D341Med (cell line): Measurements from ENCODE around the gene RAB6B.
A peak's percentile ranks its signal among the peaks of the same experiment; 100 is the strongest.

Experiments
- DNase-seq: peaks from one replicate; pipeline ENCODE4 v3.0.0; 2012; ENCODE audit warnings: low spot score

RAB6B gene

GRCh38 chr3:133895208-133896001 is at the start of gene RAB6B:
Gene RAB6B, minus strand, starts transcription at chr3:133895882. Its CDS starts 416 bp downstream, at chr3:133895466.
- DNase-seq = peak; percentile 94

DNA sequence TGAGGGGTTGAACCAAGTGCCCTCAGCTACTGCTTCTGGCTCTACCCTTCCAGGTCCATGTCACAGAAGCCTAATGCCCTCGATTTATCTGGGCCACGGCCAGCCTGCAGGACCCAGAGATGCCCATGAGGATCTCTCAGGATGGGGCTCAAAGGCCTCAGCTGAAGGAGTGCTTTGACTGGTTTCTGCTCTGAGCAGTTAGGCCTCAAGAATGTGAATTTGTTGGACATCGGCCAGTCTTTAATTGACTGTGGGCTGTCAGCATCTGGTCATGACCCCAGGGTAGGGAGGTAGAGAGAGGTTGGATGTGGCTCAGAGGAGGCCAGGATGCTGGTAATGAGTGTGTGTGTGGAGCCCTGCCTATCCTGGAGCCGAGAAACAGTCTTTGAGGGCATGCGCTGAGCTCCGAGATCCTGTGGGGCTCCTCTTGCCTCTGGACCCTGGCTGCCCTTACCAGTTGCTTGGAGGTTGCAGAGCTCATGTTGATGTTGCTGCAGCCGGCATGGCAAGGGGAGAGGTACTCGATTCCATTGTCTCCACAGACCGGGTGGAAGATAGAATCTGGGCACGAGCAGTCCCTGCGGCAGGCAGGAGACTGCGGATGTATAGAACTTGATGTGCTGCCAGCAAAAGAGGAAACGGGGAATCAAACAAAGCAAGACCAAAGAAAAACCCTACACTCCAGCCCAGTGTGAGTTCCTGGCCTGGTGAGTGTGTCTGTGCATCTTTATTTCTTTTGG is 49.1 kb upstream of the RAB6B start:
- DNase-seq = no peak

GRCh38 chr3:133944181-133944580 is 48.5 kb upstream of the RAB6B start:
- DNase-seq = no peak

DNA sequence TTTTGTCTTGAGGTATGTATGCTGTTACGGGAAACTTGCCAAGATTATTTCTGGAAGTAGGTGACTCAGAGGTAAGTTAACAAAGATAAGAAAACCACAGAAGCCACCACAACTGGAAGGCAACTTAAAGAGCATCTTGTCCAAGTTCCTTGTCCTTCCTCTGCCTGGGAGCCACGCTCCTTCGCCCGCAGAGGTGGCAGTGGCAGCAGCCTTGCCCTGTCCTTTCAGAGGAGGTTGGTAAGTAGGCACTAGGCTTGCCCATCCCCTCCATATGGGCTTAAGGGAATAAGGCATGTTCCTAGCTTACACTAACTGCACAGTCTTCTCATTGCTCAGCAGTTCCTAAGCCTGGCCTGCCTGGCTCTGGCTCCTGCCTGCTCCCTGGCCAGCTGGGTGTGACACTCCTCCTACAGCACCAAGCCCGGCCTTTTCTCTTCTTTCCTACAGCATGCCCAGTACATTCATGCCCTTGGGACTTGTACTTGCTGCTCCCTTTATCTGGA is 48.0 kb upstream of the RAB6B start:
- no peak for DNase-seq

GRCh38 chr3:133943031-133943535 is 47.4 kb upstream of the RAB6B start:
- DNase-seq = no peak

DNA sequence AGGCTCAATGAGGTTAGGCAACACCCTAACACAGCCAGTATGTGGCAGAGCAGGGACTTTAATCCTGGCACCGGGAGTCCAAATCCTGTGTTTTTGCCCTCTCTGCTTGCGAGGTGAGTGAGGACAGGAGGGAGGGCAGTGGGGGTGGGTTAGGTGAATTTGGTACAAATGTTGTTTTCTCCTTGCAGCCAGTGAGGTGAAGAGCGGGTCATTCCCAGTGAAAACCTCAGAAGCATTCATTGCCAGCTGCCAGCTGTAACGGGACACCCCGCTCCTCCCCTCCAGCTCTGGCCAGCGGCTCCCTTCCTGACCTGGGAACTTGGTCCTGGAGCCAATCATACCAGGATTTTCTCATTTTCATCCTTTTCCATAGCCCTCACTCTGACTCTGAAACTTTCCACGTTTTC is 45.7 kb upstream of the RAB6B start:
- DNase-seq = no peak

DNA sequence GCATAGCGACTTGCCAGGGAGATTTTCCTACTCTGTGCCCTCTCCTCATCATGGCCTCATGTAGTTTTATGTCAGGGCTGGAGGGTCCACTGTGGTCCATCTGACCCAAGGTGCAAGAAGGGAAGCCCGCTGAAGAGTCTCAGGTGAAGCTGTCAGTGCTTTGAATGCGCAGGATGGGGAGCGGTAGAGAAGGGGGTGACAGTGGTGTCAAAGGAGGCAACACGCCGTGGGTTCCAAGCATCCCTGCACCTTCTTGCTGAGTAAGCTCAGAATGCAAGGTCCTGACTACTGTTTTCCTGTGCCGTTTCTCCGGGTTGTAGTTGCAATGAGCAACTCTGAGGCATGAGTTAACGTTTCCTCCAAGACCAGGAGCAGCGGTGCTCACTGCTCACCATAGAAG is 44.9 kb upstream of the RAB6B start:
- DNase-seq = no peak

- no peak for DNase-seq
Observed at GRCh38 chr3:133939463-133939835, 43.8 kb upstream of the RAB6B start.

DNA sequence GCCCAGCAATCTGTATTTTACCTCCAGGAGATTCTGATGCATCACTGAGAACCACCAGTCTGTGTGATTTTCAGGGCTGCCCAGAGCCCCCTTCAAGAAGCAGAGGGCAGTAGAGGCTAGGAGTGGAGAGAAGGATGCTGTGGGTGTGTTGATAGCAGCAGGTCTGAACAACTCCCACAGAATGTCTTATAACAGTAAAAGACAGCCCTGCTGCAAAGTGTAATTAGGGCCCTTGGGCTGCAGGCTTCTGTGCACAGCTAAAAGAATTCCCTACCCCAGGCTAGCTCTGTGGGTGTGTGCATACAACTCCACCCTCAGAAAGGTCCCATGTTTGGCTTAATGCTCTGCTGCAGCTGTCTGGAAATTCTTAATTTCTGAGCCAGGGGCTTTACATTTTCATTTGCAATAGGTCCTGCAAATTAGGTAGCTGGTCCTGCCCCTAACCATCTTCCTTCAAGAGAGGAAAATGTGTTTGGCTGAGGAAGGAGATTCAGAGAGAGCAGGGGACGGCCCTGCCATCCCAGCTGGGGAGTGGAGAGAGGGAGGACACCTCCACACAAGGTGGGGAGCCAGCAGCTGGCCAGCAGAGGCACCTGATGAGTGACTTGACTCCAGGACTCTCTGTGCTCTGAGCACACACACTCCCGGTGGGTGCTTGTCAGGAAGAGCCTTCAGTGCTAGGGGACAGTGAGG is 43.2 kb upstream of the RAB6B start:
- no peak for DNase-seq

DNA sequence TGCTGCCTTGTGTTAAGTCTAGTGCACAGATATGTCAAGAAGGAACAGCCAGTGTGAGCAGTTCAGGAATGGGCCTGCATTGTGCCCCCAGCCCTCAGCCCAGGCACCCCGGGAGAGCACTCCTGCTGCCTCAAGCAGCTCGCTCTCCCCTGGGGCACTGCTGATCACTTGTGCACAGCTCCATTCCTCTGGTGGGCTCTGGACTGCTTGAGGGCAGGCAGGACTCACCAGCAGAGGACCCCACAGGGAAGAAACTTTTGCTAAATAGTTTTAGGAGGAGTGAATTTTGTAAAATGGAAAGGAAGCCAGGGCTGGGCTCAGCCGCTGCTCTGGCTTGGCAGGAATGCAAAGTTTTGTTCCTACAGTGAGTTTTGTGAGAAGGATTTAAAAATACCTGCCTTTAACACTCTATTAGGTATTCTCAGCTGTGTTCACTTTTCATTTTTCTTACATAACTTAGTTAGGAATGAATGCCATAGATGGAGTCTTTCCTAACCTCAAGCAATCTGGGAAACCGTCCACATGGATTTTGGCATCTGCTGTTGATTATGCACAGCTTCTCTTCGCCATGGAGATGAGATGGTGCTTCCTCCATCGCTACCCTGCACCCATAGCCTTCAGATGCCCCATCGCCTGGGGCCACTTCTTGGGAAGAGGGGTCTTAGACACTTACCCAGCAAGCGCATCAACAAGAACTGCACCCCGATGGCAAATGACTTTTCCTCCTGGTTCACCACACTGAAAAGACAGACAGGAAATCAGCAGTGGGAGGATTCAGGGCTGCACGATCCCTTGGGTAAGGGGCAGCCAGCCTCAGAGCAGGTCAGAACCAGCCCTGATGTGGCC is 42.3 kb upstream of the RAB6B start:
- DNase-seq = no peak

DNA sequence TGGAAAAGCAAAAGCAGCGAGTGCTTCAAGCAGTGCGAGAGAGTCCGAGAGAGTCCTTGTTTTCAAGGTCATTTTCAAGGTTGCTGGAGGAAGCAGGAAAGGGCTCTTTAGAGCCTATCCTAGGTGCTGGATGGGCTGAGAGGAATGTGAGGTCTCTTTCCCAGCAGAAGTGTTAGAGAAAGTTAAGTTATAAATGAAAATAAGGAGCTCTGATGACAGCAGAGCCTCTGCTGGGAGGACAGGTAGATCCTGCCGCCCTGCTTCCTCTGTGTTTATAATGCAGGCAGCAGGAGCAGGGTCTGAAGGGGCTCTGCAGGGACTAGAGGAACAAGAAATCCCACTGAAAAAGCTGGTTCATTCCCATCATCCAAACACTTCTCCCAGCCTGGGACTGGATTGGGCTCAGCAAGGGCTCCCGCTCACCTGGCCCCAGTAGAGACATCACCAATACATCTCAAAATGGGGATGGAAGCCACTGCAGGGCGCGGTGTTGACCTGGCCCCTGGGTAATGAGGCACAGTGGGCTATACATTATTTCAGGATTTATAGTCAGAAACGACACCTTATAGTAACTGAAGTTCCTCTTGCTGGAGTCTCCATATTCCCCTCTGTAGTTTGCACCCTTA is 41.5 kb upstream of the RAB6B start:
- DNase-seq = no peak

- peak; percentile 8 for DNase-seq
Observed at GRCh38 chr3:133935843-133936769, 40.4 kb upstream of the RAB6B start.

DNA sequence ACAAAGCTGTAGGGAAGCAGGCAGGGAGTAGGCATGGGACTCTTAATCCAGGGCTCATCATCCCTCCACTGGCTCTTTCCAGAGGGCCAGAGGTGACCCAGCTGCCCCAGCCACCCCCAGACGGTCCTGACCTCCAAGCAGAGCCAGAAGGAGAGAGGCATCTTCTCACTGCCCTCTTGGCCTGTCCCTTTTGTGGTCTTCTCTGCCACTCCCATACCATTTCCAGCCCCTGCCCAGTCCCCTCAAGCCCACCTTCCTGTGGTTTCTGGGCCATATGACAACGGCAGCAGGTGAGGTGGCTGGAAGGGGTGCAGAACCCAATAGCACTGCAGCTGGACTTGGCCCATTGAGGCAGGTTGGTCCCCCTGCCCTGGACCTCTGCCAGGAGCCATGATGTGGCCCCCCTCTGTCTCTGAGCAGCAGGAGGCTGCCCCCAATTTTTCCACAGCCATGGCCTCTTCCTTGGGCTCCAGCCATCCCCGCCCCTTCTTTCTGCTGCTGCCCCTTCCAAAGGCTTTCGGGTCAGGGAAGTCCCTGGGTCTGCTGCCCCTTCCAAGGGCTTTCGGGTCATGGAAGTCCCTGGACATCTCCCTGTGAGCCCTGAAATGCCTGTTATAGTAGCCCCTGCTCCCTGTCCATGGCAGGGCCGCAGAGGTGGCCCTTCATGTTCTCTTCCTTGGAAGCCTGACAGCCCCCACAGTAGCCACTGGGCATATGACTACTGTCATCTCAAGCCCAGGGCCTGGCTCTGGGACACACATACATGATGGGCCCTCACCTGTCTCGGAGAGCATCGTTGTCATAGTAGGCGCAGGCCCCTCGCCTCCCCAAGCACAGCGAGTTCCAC is 39.5 kb upstream of the RAB6B start:
- peak; percentile 14 for DNase-seq

- peak; percentile 12 for DNase-seq
Observed at GRCh38 chr3:133934073-133934970, 38.6 kb upstream of the RAB6B start.

DNA sequence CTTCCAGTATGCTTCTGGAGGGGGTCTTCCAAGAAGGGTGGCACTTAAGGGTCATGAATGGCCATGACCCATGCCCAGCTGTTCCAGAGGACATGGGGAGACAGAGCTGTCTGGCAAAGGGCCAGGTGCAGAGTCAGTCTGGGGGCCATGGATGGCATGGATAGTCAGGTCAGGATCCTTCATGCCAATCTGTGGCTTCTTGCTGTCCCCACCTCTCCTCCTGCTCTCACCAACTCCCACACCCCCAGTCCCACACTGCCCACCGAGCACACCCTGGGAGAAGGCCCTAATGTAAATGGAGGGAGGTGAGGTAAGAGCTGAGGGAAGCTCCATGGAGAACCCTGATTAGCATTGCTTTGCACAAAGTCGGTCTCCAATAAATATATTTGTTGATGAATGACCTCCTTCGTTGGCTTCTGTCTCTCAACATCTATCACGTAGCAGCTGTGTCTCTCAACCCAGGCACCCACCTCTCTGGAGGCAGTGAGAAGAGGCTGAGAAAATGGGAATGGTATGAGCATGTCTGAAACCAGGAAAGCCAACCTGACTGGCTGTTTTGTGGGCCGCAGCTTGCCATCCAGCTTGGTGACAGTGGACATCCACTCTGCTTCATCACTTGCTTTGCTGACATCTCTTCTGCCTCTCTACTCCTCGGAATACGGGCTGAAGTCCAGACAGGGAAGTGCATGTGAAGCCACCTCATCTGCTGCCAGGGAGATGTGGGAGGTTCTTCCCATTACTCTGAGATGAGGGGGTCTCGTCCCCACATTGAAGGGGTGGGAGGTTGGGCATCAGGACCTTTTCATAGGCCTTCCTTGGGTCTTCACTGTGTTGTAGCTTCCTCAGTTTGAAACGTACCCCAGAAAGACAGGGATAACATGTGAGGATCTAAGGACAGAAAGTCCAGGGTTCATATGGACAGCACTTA is 37.7 kb upstream of the RAB6B start:
- peak; percentile 5 for DNase-seq

GRCh38 chr3:133932009-133932408 is 36.3 kb upstream of the RAB6B start:
- no peak for DNase-seq

GRCh38 chr3:133931084-133931483 is 35.4 kb upstream of the RAB6B start:
- peak; percentile 4 for DNase-seq
